Kidney (tissue), 14 donors: ENCODE results near the gene ASB4. TPM values are rescaled to one million over a fixed set of nuclear protein-coding genes. Genes with fewer than 3 reads are reported as not detected.
A peak's percentile ranks its signal among the peaks of the same experiment; 100 is the strongest.

Experiments
- DNase-seq, 5 donors: peaks; one replicate each; pipeline ENCODE4 v3.0.0-alpha.2; 2013 to 2020
- FAIRE-seq: peaks from 2 replicates; lab custom pipeline; 2012; peaks lifted over from hg19 to GRCh38; lab: Jason Lieb, UNC
- H3K27ac ChIP-seq, 2 donors: one replicate each; pipeline ENCODE4 v1.7.0; 2013; ENCODE audit warnings: low read depth in 2 of 2, low read length in 2 of 2, inconsistent platforms in 1 of 2
- H3K27me3 ChIP-seq: one replicate; pipeline ENCODE4 v1.7.1; 2013; ENCODE audit warnings: low read length, inconsistent platforms; ENCODE audit not compliant: control insufficient read depth, insufficient read depth
- H3K36me3 ChIP-seq, 3 donors: one replicate each; pipeline versions ENCODE4 v1.7.0 to v1.7.1; 2013; ENCODE audit warnings: low read length in 3 of 3, control low read depth in 1 of 3, inconsistent platforms in 1 of 3; ENCODE audit not compliant: insufficient read depth in 3 of 3, control insufficient read depth in 2 of 3
- H3K4me1 ChIP-seq, 3 donors: one replicate each; pipeline versions ENCODE4 v1.7.0 to v1.7.1; 2013; ENCODE audit warnings: low read length in 3 of 3, inconsistent platforms in 1 of 3, low read depth in 1 of 3; ENCODE audit not compliant: control insufficient read depth in 2 of 3, insufficient read depth in 2 of 3
- H3K4me3 ChIP-seq, 3 donors: one replicate each; pipeline versions ENCODE4 v1.7.0 to v1.8.1; 2013; ENCODE audit warnings: low read length in 3 of 3, control low read depth in 1 of 3, inconsistent platforms in 1 of 3
- H3K9ac ChIP-seq, 3 donors: one replicate each; pipeline versions ENCODE4 v1.7.0 to v1.7.1; 2013; ENCODE audit warnings: low read length in 3 of 3, control low read depth in 1 of 3, inconsistent platforms in 1 of 3
- H3K9me3 ChIP-seq, 3 donors: one replicate each; pipeline versions ENCODE4 v1.7.0 to v1.7.1; 2013; ENCODE audit warnings: low read length in 3 of 3, control low read depth in 1 of 3, inconsistent platforms in 1 of 3; ENCODE audit not compliant: control insufficient read depth in 2 of 3, insufficient read depth in 1 of 3
- CTCF ChIP-seq: IDR thresholded peaks from 3 replicates; pipeline ENCODE4 v1.5.1; 2012; ENCODE audit warnings: mild to moderate bottlenecking, moderate library complexity, borderline replicate concordance; ENCODE audit not compliant: insufficient read depth; ENCODE audit errors: extremely low read depth
- intact Hi-C: fragments of 100-400 bp; cut with DNase I; formaldehyde crosslinking; loops from one replicate; pipeline ENCODE4 v1.11.1; 2022
- polyA plus RNA-seq: library from polyadenylated mRNA; stranded (reverse); fragments of 350-450 nt; fragmentation: Illumina TruSeq; extraction: RNeasy Lipid Tissue Mini Kit (QIAGEN cat#74804); gene quantifications from one replicate; pipeline ENCODE4 v1.2.3, GENCODE V29; 2014; ENCODE audit warnings: low read depth, low replicate concordance; ENCODE audit not compliant: insufficient read depth
- total RNA-seq: library from RNA; stranded (reverse); fragmentation: NEBNext Ultra II Directional; extraction: Animal tissue kit (Norgen Biotek cat#: 25700); gene quantifications from one replicate; pipeline ENCODE4 v1.2.1, GENCODE V29; 2021
- donor health status: control.
- donor health status: control.
- donor health status: control.
- donor health status: control.
- donor health status: control.
- donor health status: DM: yes; HTN: yes; CAD: no.
- donor health status: Normal renal cell carcinoma (clear cell type).

ASB4 gene
- total and polyA plus RNA-seq, 2 donors from 2014 or later, result 0.09 TPM; not detected in 1

DNA sequence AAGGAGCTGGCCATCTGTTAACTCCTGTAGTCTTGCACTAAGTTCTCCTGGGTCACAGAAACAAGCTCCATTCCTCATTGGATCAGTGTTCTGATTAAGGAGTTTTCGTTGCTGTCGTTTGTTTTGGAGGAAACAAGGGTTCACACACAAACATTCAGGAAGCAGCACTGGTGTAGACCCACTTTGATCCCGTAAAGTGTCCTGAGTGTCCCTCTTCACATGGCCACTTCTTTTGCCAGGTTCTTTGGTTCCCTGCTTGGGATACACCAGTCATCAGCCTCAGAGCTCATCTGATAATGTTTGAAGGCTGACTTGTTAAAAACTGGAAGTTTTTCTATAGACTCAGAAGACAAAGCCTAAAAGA is 99.7 kb downstream of the ASB4 start:
- H3K27ac ChIP-seq, result no peak overlapping the region
- FAIRE-seq, result no peak
- no peak overlapping the region for H3K9ac ChIP-seq
- TF ChIP-seq CTCF, result no peak
- intact Hi-C loops, result no loop called here
- H3K36me3 ChIP-seq, result peaks cover 0 to 50% (median 45%) of the 10 kb centered on the region in 3 donors
- peaks cover 0 to 4% (median 3%) of the 10 kb centered on the region in 3 donors for H3K4me1 ChIP-seq
- no peaks in the 10 kb centered on the region for H3K27me3 ChIP-seq
- H3K4me3 ChIP-seq, result no peak overlapping the region
- no peak for DNase-seq
- no peaks in the 10 kb centered on the region for H3K9me3 ChIP-seq

GRCh38 chr7:95586951-95587301 is 101.2 kb downstream of the ASB4 start:
- FAIRE-seq (no peak), DNase-seq (no peak)
- intact Hi-C loops, result no loop called here
- Histone ChIP-seq H3K4me3 (no peak overlapping the region), H3K36me3 (peaks cover 0 to 63% (median 56%) of the 10 kb centered on the region in 3 donors), H3K9me3 (no peaks in the 10 kb centered on the region), H3K4me1 (peaks cover 0 to 4% (median 3%) of the 10 kb centered on the region in 3 donors), H3K27me3 (no peaks in the 10 kb centered on the region), H3K9ac (no peak overlapping the region), H3K27ac (no peak overlapping the region)
- no peak for TF ChIP-seq CTCF

DNA sequence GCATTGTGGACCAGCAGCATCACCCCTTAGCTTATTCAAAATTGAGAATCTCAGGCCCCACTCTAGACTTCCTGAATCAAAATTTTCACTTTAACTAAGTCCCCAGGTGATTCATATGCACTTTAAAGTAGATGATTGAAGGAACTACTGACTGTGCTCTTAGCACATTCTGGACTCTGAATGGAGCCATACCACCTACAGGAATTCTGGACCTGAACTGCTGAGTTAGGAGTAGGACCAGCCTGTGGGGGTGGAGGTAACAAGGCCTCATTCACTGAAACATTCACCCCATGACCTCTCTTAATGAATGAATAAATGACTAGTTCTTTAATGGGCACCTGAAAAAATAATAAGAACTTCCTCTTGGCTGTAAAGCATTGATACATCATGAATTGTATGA is 103.3 kb downstream of the ASB4 start:
- no peak for DNase-seq
- H3K36me3 ChIP-seq, result peaks cover 0 to 74% (median 67%) of the 10 kb centered on the region in 3 donors
- no peak for TF ChIP-seq CTCF
- no peak for FAIRE-seq
- H3K4me3 ChIP-seq, result no peak overlapping the region
- no peak overlapping the region for H3K9ac ChIP-seq
- peaks cover 0 to 11% (median 6%) of the 10 kb centered on the region in 3 donors for H3K4me1 ChIP-seq
- H3K27ac ChIP-seq, result peak overlapping the region; percentile 47 to 52
- no peaks in the 10 kb centered on the region for H3K9me3 ChIP-seq
- H3K27me3 ChIP-seq, result no peaks in the 10 kb centered on the region
- intact Hi-C loops, result no loop called here

GRCh38 chr7:95589766-95590165 is 104.0 kb downstream of the ASB4 start:
- TF ChIP-seq CTCF, result no peak
- Histone ChIP-seq H3K36me3 (peaks cover 0 to 78% (median 65%) of the 10 kb centered on the region in 3 donors), H3K4me1 (peaks cover 0 to 19% (median 6%) of the 10 kb centered on the region in 3 donors), H3K27me3 (no peaks in the 10 kb centered on the region), H3K4me3 (peak overlapping the region in 1 of 3 donors; percentile 99), H3K9ac (peak overlapping the region in 1 of 3 donors; percentile 22), H3K27ac (peak overlapping the region in 1 of 2 donors; percentile 30), H3K9me3 (no peaks in the 10 kb centered on the region)
- DNase-seq (no peak), FAIRE-seq (no peak)
- intact Hi-C loops, result no loop called here
